HepG2 (cell line): ENCODE measurements around the gene TESK1. TPM values are rescaled to one million over a fixed set of nuclear protein-coding genes. Genes with fewer than 3 reads are reported as not detected.

Source experiments
- ATAC-seq: fragments of 200-7000 bp; cut with Tn5 transposase; 3 replicates; pipeline ENCODE4 v1.9.1; 2020; ENCODE audit warnings: mild to moderate bottlenecking, moderate library complexity
- BruUV-seq: library from RNA; stranded (reverse); fragments of 400-500 nt; replicated peaks from 2 replicates; lab custom pipeline; 2021; lab: Mats Ljungman, UMichigan
- CTCF ChIA-PET: fragments of 300-600 bp; formaldehyde crosslinking; extraction: SDS; loops from one replicate; lab custom pipeline; 2021; ENCODE audit warnings: low total read pairs, inconsistent platforms, low intra/inter-chr PET ratio; lab: Yijun Ruan, JAX
- POLR2A ChIA-PET: fragments of 350-600 bp; sonication (Branson Sonifier 250); formaldehyde crosslinking; loops from one replicate; lab custom pipeline; 2020; ENCODE audit warnings: antibody characterized with exemption, inconsistent platforms; lab: Yijun Ruan, JAX
- DNase-seq: peaks from one replicate; pipeline ENCODE4 v3.0.0-alpha.2; 2015; ENCODE audit warnings: low spot score
- FAIRE-seq: peaks from 3 replicates; lab custom pipeline; 2011; peaks lifted over from hg19 to GRCh38; lab: Jason Lieb, UNC
- H2AFZ ChIP-seq: one replicate; pipeline ENCODE4 v1.6.1; 2011; ENCODE audit warnings: low read length, inconsistent platforms
- H3K27ac ChIP-seq: fragments of 300-600 bp; 3 replicates; pipeline ENCODE4 v1.8.0; 2011; ENCODE audit warnings: mixed run types, mild to moderate bottlenecking, mixed read lengths, low read length, inconsistent platforms; ENCODE audit not compliant: insufficient read depth; ENCODE audit errors: extremely low read length
- H3K27me3 ChIP-seq, 2 experiments: fragments of 200-600 bp in 1 of 2; 2 replicates in 1 of 2; 3 replicates in 1 of 2; pipeline versions ENCODE4 v1.6.0 to v1.8.0; 2011; ENCODE audit warnings: low read length in 2 of 2, mild to moderate bottlenecking in 2 of 2, moderate library complexity in 2 of 2, inconsistent platforms in 1 of 2; ENCODE audit not compliant: insufficient read depth in 2 of 2, control insufficient read depth in 1 of 2
- H3K36me3 ChIP-seq, 2 experiments: fragments of 200-600 bp in 1 of 2; replicated peaks in 1 of 2; 2 replicates in 1 of 2; 3 replicates in 1 of 2; pipeline versions ENCODE4 v1.5.1 to v1.8.0; 2011; ENCODE audit warnings: low read length in 2 of 2, inconsistent platforms in 1 of 2; ENCODE audit not compliant: insufficient read depth in 2 of 2, control insufficient read depth in 1 of 2
- H3K4me1 ChIP-seq: 2 replicates; pipeline ENCODE4 v1.5.1; 2012; ENCODE audit warnings: low read length, inconsistent platforms; ENCODE audit not compliant: insufficient read depth
- H3K4me2 ChIP-seq: 2 replicates; pipeline ENCODE4 v1.6.0; 2011; ENCODE audit warnings: low read depth, low read length, inconsistent platforms
- H3K4me3 ChIP-seq, 3 experiments: fragments of 200-600 bp in 1 of 3; sonication (generic), shearing (Covaris generic) in 1 of 3; replicated peaks in 1 of 3; 2 replicates each; pipeline ENCODE4 v1.5.1; 2011 to 2016; ENCODE audit warnings: low read length in 3 of 3, inconsistent platforms in 2 of 3, low read depth in 2 of 3, mild to moderate bottlenecking in 2 of 3, control low read depth in 1 of 3, mixed read lengths in 1 of 3; ENCODE audit not compliant: insufficient read depth in 1 of 3
- H3K79me2 ChIP-seq: one replicate; pipeline ENCODE4 v1.6.1; 2011; ENCODE audit warnings: low read length, inconsistent platforms; ENCODE audit not compliant: insufficient read depth
- H3K9ac ChIP-seq: 2 replicates; pipeline ENCODE4 v1.6.0; 2011; ENCODE audit warnings: mild to moderate bottlenecking, low read depth, low read length, inconsistent platforms; ENCODE audit not compliant: insufficient read depth
- H3K9me3 ChIP-seq: 2 replicates; pipeline ENCODE4 v1.5.1; 2012; ENCODE audit warnings: mild to moderate bottlenecking, low read length
- H4K20me1 ChIP-seq: 2 replicates; pipeline ENCODE4 v1.6.0; 2011; ENCODE audit warnings: inconsistent platforms, mild to moderate bottlenecking, low read length, moderate library complexity; ENCODE audit not compliant: insufficient read depth
- ATF3 ChIP-seq: sonication (generic); formaldehyde crosslinking; IDR thresholded peaks from 2 replicates; pipeline ENCODE4 v1.4.0; 2020; ENCODE audit warnings: missing genetic modification reagents
- GPN1 ChIP-seq: sonication (generic); formaldehyde crosslinking; IDR thresholded peaks from 2 replicates; pipeline ENCODE4 v1.5.1; 2020; ENCODE audit warnings: missing genetic modification reagents, borderline replicate concordance
- TBP ChIP-seq: sonication (generic); formaldehyde crosslinking; IDR thresholded peaks from 2 replicates; pipeline ENCODE4 v1.5.0; 2020; ENCODE audit warnings: missing genetic modification reagents
- ZGPAT ChIP-seq: IDR thresholded peaks from 2 replicates; pipeline ENCODE4 v1.6.1; 2016; ENCODE audit warnings: mild to moderate bottlenecking
- ZMYM3 ChIP-seq: sonication (generic); formaldehyde crosslinking; IDR thresholded peaks from 2 replicates; pipeline ENCODE4 v1.5.1; 2020; ENCODE audit warnings: mild to moderate bottlenecking, missing genetic modification reagents
- ZNF124 ChIP-seq: sonication (generic); formaldehyde crosslinking; IDR thresholded peaks from 2 replicates; pipeline ENCODE4 v1.4.0; 2020; ENCODE audit warnings: missing genetic modification reagents
- ZNF790 ChIP-seq: sonication (generic); formaldehyde crosslinking; IDR thresholded peaks from 2 replicates; pipeline ENCODE4 v1.8.0; 2022; ENCODE audit warnings: missing genetic modification reagents, mild to moderate bottlenecking, borderline replicate concordance
- ZSCAN21 ChIP-seq: sonication (generic); formaldehyde crosslinking; IDR thresholded peaks from 2 replicates; pipeline ENCODE4 v1.8.0; 2022; ENCODE audit warnings: mild to moderate bottlenecking, missing genetic modification reagents, moderate library complexity, borderline replicate concordance
- WGBS: methylation state at CpG from one replicate; pipeline ENCODE4 v1.1.6; 2017; ENCODE audit warnings: low lambda C conversion rate; 5-methylcytosine and 5-hydroxymethylcytosine counted together
- in situ Hi-C: cut with HindIII; loops from 2 replicates; pipeline ENCODE4 v1.10.0; 2017; ENCODE audit warnings: low pct_unique_long_range_greater_than_20kb; ENCODE audit not compliant: extremely low pct_ligation_motif_present
- intact Hi-C: fragments of 100-400 bp; cut with micrococcal nuclease; formaldehyde crosslinking; loops from one replicate; pipeline ENCODE4 v1.10.0; 2022; ENCODE audit not compliant: unreplicated experiment
- polyA plus RNA-seq, 8 experiments: library from polyadenylated mRNA; depleted of rRNA in 3 of 8; stranded (reverse) in 7 of 8; unstranded in 1 of 8; fragments of >200 nt; fragmentation: Illumina TruSeq in 4 of 8; extraction: Trizol in 4 of 8; gene quantifications; 2 replicates each; pipeline versions ENCODE4 v1.2.1 to v1.2.3, GENCODE V29; 2011 to 2016; ENCODE audit warnings: low read depth in 4 of 8, missing spikeins in 1 of 8, mixed read lengths in 1 of 8; ENCODE audit not compliant: insufficient read depth in 1 of 8
- total RNA-seq, 5 experiments: library from RNA; depleted of rRNA; stranded (reverse); fragments of >200 nt; fragmentation: Illumina TruSeq; extraction: Trizol; gene quantifications; 2 replicates each; pipeline ENCODE4 v1.2.3, GENCODE V29; 2016; ENCODE audit warnings: low read depth in 1 of 5
- TF ChIP-seq, protein P1 (sequence below): sonication (generic); formaldehyde crosslinking; IDR thresholded peaks from 2 replicates; pipeline ENCODE4 v1.4.0; 2020; ENCODE audit warnings: mild to moderate bottlenecking, missing genetic modification reagents
- TF ChIP-seq, protein P2 (sequence below): sonication (generic); formaldehyde crosslinking; IDR thresholded peaks from 2 replicates; pipeline ENCODE4 v1.4.0; 2020; ENCODE audit warnings: missing genetic modification reagents

Gene TESK1
- total and polyA plus RNA-seq, 2 of the 13 experiments (the other 11 are each of a cell fraction or from before 2014, with no cell fraction given): 7.3 to 13.6 TPM

GRCh38 chr9:35635730-35636129 is 30.7 kb downstream of the TESK1 start:
- no peak overlapping the region for H3K9ac ChIP-seq
- intact Hi-C loops (no loop called here), in situ Hi-C loops (no loop called here)
- H3K27me3 ChIP-seq: no peaks in the 10 kb centered on the region; a peak in 1 of 5 replicates
- DNase-seq (no peak), FAIRE-seq (no peak), ATAC-seq (no peak)
- no peak overlapping the region for H3K4me3 ChIP-seq
- TF ChIP-seq ZMYM3 (CRISPR knock-in tag): no peak
- H2AFZ ChIP-seq: no peak overlapping the region
- H3K4me2 ChIP-seq: no peak overlapping the region
- H3K4me1 ChIP-seq: peaks cover 7% of the 10 kb centered on the region; the same call in 1 of the 2 replicates
- H3K27ac ChIP-seq: no peak overlapping the region
- no peaks in the 10 kb centered on the region for H3K9me3 ChIP-seq
- no peaks in the 10 kb centered on the region for H3K36me3 ChIP-seq
- ChIA-PET POLR2A (no interaction called here), CTCF (no interaction called here)
- no TSS peak for BruUV-seq
- no peaks in the 10 kb centered on the region for H3K79me2 ChIP-seq
- no peaks in the 10 kb centered on the region for H4K20me1 ChIP-seq

DNA sequence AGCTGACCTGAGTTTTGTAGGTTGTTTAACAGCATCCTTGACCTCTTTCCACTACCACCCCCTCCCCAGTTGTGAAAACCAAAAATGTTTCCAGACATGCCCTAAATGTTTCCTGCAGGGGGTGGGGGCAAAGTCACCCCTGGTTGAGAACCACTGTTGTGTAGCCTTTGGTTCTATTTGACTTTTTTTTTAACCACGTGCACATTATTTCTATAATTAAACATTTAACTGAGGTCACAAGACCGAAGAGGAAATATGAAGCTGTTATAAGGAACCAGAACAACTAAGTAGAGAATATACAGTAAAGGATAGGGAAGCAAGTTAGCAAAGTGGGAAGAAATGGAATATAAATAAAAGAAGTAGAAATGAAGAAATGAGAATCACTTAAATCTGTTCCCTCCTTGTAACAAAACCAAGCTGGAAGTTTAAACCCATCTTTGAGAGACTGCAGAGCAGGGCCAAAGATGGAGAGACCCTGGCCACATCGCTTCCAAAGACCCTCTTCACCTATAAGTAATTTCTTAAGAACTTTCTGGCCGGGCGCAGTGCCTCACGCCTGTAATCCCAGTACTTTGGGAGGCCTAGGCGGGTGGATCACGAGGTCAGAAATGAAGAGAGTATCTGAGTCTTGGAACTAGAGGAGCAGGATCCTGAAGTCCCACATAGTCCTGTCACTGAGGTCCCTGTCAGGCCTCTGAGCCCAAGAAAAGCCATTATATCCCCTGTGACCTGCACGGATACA is 31.2 kb downstream of the TESK1 start:
- Histone ChIP-seq H3K27me3 (no peaks in the 10 kb centered on the region; a peak in 1 of 5 replicates), H3K4me3 (no peak overlapping the region), H3K36me3 (no peaks in the 10 kb centered on the region), H3K27ac (no peak overlapping the region), H3K79me2 (no peaks in the 10 kb centered on the region), H3K4me1 (peaks cover 7% of the 10 kb centered on the region; the same call in 1 of the 2 replicates), H3K9me3 (no peaks in the 10 kb centered on the region), H3K9ac (no peak overlapping the region), H3K4me2 (no peak overlapping the region), H2AFZ (no peak overlapping the region), H4K20me1 (no peaks in the 10 kb centered on the region)
- ATAC-seq: no peak
- intact Hi-C loops: no loop called here
- ChIA-PET CTCF (no interaction called here), POLR2A (no interaction called here)
- TF ChIP-seq ATF3 (CRISPR knock-in tag) (no peak), TBP (CRISPR knock-in tag) (no peak), ZSCAN21 (CRISPR knock-in tag) (no peak), GPN1 (CRISPR knock-in tag) (no peak), ZNF124 (CRISPR knock-in tag) (no peak), ZGPAT (CRISPR knock-in tag) (no peak), ZNF790 (CRISPR knock-in tag) (no peak)
- TF ChIP-seq, protein P1, sequence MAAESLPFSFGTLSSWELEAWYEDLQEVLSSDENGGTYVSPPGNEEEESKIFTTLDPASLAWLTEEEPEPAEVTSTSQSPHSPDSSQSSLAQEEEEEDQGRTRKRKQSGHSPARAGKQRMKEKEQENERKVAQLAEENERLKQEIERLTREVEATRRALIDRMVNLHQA: no peak
- TF ChIP-seq, protein P2, sequence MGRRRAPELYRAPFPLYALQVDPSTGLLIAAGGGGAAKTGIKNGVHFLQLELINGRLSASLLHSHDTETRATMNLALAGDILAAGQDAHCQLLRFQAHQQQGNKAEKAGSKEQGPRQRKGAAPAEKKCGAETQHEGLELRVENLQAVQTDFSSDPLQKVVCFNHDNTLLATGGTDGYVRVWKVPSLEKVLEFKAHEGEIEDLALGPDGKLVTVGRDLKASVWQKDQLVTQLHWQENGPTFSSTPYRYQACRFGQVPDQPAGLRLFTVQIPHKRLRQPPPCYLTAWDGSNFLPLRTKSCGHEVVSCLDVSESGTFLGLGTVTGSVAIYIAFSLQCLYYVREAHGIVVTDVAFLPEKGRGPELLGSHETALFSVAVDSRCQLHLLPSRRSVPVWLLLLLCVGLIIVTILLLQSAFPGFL (CRISPR knock-in tag): no peak
- no peak for DNase-seq
- no peak for FAIRE-seq
- WGBS: 59% methylated on average over 9 of the region's 9 CpGs
- in situ Hi-C loops: no loop called here
- no TSS peak for BruUV-seq
